Left colon (tissue), 2 donors: Measurements from ENCODE around the gene FGF19. TPM values are rescaled to one million over a fixed set of nuclear protein-coding genes. Genes with fewer than 3 reads are reported as not detected.

Experiments
- ATAC-seq: fragments of 200-7000 bp; cut with Tn5 transposase; one replicate; pipeline ENCODE4 v1.9.1; 2020; ENCODE audit warnings: mild to moderate bottlenecking, moderate library complexity
- DNase-seq, 2 donors: peaks; one replicate each; pipeline ENCODE4 v3.0.0-alpha.2; 2020
- intact Hi-C, 2 donors: fragments of 100-400 bp; cut with DNase I in 1 of 2; cut with micrococcal nuclease in 1 of 2; formaldehyde crosslinking; loops; one replicate each; pipeline versions ENCODE4 v1.11.2 to v1.14.0; 2022; cut with DNase I, micrococcal nuclease
- total RNA-seq, 2 donors: library from RNA; stranded (reverse); fragmentation: NEBNext Ultra II Directional; extraction: Animal tissue kit (Norgen Biotek cat#: 25700); gene quantifications; one replicate each; pipeline ENCODE4 v1.2.1, GENCODE V29; 2021
- donor health status: DM: no; HTN: no; CAD: no.
- donor health status: DM: yes; HTN: yes; CAD: no.

FGF19 gene
- total RNA-seq, 2 donors from 2014 or later, result not detected

- ATAC-seq (no peak), DNase-seq (no peak)
- intact Hi-C loops, result no loop called here
Observed at GRCh38 chr11:69650832-69651344, 52.9 kb downstream of the FGF19 start.

DNA sequence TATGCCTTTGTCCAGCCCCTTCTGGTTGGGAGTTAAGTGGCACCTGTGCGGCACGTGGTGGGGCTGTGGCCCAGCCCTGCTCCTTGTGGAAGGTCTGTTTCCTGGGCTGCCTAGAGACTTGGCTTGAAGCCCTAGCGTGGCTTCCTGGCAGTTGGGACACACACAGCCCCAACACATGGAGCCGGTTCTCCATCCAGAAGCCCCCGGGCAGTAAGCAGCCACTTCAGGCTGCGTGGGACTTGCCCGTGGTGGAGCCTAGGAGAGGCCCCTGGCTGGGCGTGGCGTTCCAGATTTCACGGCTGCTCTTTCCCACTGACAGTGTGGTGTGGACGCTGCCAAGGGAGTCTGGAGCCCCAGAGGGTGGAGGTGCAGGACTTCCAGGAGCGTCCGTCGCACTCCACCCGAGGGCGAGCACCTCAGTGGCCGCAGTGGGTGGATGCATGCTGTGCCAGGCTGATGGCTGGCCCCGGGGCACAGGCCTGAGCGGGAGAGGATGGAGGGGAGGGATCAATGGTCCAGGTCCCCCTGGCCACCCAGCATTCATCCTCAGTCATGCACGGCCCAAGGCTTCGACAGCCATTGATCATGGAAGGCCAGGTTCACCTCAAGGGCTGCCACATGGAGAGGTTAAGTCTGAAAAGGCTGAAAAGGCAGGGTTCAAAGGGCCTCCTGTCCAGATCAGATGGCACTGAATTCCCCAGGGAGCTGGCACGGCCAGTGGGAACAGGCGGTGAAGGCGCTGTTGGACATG lies 53.6 kb downstream of the FGF19 start:
- ATAC-seq (no peak), DNase-seq (no peak)
- intact Hi-C loops, result no loop called here

DNA sequence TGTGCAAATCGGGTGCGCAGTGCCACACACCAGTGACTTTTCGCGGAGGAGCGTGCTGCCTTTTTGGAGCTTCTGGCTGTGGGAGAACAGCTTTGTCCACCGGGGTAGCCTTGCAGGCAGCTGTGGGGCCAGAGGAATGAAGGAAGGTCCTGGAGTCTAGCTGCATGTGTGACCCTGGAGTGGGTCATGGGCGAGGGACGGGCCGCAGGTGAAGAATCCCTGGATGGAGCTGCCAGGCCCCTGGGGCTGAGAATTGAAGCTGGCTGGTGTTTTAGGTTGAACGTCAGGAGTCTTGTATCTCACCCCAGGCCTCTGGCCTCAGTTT lies 54.3 kb downstream of the FGF19 start:
- DNase-seq (no peak), ATAC-seq (no peak)
- intact Hi-C loops, result loop anchor here in 1 of 2 donors (10.0 kb wide), 1 partner anchor 355 kb away; the partner anchor contains the start of gene MYEOV

DNA sequence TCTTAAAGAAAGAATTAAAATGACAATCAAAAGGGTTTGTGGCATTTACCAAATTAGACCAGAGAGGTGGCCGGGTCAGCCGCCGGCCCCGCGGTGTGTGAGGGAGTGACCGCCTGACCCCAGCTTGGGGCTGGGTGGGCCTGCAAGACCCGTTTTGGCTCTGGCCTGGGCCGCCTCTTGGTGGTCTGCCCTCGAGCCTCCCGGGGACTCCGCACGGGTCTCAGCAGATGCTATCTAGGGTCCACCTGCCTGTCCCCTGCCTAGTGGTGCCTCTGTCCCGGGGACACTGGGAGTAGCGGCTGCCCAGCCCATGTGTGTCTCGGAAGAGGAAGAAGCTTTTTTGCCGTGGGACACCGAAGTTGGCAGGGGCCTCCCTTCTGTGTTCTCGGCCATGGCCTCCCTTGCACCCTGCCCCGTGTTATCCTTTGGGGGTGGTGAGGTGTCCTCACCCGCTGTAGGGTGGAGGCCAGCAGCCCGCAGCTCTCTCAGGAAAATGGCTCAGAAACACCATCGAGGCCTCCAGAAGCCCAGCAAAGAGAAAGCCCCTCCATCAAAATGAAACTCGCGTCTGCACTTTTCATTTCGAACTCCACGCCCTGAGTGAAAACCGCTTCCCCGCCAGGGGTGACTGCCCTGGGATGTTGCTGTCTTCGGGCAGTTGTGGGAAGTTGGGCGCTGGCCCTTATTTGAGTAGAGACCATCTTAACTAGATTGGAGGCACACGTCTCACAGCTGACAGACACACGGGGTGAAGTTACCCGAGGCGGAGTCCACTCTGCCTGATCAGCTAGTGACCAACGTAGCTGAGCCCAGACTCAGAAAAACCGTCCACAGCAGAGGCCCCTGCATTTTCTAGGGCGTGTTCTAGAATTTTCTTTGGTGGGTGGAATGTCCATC lies 54.9 kb downstream of the FGF19 start:
- intact Hi-C loops, result loop anchor here in 1 of 2 donors (10.0 kb wide), 1 partner anchor 354 kb away; the partner anchor contains the start of gene MYEOV
- DNase-seq (peak in 1 of 2 donors; percentile 11), ATAC-seq (no peak)

Other genes with a start within 250 kb of the FGF19 start
- not detected for gene LINC01488, start 222.4 kb downstream of the FGF19 start, total RNA-seq
- gene CCND1, start 62.9 kb downstream of the FGF19 start, total RNA-seq, result 10 to 100 TPM; 56.5 to 83.5 TPM
- 10 to 100 TPM; 21.2 to 21.7 TPM for gene LTO1, start 28.7 kb downstream of the FGF19 start, total RNA-seq
- gene FGF4, start 71.3 kb upstream of the FGF19 start, total RNA-seq, result not detected
- not detected for gene FGF3, start 115.4 kb upstream of the FGF19 start, total RNA-seq